NCI-H187 (cell line): Measurements from ENCODE around the gene TCEA2.
A peak's percentile ranks its signal among the peaks of the same experiment; 100 is the strongest.

Source experiments
- DNase-seq, 2 experiments: peaks; one replicate each; lab custom pipeline; 2025; lab: John Stamatoyannopoulos, UW

TCEA2 gene

GRCh38 chr20:64093013-64093503 lies 30.1 kb downstream of the TCEA2 start:
- no peak for DNase-seq

DNA sequence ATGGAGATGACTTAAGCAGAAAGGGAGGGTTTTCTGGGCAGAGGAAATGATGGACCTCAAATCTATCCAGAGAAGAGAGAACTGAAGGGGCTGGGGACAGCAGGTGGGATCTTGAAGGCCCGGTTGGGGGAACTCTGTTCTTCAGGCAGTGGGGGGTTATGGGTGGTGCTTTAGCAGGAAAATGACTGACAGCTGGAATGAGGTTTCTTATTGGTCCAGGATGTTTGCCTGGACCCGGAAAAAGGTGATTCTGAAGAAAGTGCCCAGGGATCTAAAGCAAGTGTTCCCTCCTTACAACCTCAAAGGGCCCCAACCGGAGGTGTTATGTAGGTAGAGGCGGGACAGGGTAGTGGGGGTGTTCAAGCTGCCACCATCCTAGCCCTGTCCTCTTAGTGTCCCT lies 32.5 kb downstream of the TCEA2 start:
- no peak for DNase-seq

- DNase-seq = no peak
Observed at GRCh38 chr20:64095927-64096326, 32.9 kb downstream of the TCEA2 start.

- no peak for DNase-seq
Observed at GRCh38 chr20:64096535-64096934, 33.5 kb downstream of the TCEA2 start.

- no peak for DNase-seq
Observed at GRCh38 chr20:64098471-64099013, 35.5 kb downstream of the TCEA2 start.

DNA sequence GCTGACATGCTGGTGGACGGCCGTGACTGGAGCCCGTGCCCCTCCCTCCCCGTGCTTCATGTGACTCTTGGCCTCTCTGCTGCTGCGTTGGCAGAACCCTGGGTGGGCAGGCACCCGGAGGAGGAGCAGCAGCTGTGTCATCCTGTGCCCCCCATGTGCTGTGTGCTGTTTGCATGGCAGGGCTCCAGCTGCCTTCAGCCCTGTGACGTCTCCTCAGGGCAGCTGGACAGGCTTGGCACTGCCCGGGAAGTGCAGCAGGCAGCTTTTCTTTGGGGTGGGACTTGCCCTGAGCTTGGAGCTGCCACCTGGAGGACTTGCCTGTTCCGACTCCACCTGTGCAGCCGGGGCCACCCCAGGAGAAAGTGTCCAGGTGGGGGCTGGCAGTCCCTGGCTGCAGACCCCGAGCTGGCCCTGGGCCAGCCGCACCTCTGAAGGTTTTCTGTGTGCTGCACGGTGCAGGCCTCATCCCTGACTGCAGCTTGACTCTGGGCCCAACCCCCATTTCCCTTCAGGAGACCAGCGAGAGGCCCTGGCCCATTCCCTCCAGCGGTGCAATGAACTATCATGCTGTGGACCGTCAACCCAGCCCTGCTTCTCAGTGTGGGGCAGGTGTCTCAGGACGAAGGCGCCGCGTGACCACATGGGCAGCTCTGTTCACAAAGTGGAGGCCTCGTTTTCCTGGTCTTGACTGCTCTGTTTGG lies 36.2 kb downstream of the TCEA2 start:
- no peak for DNase-seq

DNA sequence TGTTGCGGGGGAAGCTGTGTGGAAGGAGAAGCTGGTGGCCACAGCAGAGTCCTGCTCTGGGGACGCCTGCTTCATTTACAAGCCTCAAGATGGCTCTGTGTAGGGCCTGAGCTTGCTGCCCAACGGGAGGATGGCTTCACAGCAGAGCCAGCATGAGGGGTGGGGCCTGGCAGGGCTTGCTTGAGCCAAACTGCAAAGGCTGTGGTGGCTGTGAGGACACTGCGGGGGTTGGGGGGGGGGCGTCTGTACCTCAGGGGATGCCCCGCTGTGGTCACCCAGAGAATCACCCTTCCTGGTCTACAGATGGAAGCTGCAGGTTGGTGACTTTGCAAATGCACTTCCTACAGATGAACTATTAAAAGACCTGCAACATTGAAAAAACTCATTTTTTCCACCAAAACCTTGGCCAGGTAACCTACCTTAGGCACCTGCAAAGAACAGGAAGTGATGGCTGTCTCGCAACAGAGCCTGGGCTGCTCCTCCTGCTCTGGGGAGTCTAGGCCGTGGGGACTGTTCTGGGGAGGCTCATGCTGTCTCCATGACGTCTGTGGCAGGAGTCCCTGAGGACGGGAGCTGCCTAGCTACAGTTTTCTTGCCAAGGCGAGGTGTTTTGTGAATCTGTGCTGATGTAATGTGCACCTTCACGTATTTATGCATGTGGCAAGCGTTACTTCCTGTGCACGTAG lies 37.0 kb downstream of the TCEA2 start:
- no peak for DNase-seq

- no peak for DNase-seq
Observed at GRCh38 chr20:64100566-64100888, 37.5 kb downstream of the TCEA2 start.

DNA sequence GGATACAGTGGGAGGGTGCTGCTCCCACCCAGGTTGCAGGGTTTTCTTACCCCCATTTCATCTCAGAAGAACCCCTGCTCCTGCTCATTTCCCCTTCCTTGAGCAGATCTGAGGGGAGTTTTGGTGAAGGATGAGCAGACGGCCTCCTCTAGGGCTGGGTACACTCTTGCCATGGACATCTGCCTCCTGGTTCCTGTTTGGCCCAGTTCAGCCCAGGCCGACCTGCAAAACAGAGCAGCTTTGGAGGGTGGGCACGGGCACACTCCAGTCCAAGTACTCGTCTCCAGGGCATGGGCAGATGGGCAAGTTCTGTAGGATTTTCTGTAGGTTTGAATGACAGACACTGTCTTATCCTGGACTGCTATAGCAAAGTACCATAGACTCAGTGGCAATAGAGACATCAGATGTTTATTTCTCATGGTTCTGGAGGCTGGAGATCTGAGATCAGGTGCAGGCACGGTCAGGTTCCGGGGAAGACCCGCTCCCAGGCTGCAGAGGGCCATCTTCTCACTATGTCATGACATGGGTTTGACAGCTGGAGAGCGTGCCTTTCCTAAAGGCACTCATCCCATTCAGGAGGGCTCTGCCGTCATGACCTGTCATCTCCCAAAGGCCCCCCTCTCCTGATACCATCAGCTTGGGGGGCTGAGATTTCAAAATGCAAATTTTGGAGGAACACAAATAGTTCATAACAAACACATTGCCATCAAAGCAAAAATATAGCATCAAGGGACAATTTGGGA lies 38.1 kb downstream of the TCEA2 start:
- no peak for DNase-seq

DNA sequence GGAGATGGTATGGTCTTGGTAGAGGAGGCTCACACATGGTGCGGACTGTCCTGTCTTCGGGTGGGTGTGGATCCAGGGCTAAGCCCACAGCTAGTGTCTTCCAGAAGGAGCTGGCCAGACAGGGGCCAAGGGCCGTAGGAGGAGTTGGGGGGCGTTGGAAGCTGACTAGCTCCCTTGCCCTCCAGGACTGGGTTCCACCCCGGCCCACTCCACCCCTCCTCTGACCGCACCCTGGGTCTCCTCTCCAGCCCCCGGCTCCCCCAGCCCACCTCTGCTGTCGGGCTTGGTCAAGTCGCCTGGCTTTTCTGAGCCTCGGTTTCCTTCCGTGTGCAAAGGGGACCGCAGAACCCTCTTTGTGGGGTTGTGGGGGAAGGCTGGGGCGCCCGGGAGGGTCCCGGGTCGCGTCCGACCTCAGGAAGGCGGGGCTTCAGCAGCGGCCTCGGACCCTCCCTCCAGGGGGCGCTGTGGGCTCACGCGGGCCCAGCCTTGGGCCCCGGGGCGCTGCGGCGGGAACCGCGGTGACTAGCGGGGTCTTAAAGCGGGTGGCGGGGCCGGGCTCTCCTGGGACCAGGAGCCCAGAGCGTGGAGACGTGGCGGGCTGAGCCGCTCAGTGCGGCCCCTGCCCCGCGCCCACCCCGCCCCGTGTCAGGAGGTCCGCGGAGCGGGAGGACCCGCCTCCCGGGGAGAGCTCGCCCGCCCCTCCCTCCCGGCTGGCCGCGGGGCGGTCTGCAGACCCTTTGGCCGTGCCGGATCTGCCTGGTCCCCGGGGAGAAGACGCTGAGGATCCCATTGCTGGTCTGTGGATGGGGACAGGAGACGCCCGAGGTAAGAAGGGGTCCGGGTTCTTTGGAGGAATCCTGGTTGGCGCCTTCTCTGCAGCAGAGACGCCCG lies 39.0 kb downstream of the TCEA2 start:
- peak; percentile 47 to 55 for DNase-seq

DNA sequence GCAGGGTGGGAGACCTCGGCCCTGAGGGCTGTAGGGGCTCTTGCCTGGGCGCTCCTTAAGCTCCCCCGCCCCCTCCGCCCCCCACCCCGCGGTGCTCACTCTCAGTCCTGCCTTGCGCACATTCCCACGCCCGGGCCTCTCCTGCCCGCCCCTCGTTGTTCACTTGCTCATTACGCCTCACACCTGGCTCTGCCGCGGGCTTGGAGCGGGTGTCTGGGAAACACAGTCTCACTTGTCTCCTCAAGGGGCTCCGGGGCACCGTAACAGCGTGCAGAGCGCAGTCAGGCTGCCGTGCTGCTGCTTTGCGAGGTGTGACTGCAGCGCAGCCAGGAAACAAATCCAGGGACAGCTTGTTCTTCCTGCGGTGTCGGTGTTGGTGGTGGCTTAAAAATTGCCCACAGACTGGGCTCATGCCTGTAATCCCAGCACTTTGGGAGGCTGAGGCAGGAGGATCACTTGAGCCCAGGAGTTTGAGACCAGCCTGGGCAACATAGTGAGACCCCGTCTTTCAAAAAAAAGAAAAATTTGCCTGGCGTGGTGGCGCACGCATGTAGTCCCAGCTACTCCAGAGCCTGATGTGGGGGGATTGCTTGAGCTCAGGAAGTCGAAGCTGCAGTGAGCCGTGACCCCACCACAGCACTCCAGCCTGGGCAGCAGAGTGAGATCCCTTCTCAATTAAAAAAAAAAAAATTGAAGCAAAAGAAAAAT lies 39.8 kb downstream of the TCEA2 start:
- DNase-seq = peak; percentile 52 to 85

- DNase-seq = no peak
Observed at GRCh38 chr20:64103871-64104666, 41.1 kb downstream of the TCEA2 start.

GRCh38 chr20:64104667-64105451 lies 41.9 kb downstream of the TCEA2 start:
- no peak for DNase-seq

GRCh38 chr20:64105846-64106434 lies 42.9 kb downstream of the TCEA2 start:
- DNase-seq = no peak

DNA sequence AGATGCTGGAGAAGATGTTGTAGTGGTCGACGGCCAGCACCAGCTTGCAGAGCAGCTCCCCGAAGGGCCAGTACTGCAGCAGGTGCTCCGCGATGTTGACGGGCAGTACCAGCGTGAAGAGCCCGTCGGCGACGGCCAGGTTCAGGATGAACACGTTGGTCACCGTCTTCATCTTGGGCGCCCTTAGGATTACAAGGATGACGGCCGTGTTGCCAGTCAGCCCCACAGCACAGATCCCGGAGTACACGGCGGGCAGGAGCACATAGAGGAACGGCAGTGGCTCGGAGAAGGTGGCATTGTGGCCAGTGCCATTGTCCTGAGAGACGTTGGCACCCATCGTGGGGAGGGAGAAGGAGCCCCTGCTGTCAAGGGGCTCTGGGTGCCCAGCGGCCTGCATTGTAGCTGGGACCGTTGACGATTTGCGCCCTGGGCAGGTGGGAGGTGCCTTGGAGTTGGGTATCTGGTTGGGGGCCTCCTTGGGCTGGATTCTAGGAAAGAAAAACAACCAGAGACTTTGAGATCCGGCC lies 43.5 kb downstream of the TCEA2 start:
- DNase-seq = no peak

DNA sequence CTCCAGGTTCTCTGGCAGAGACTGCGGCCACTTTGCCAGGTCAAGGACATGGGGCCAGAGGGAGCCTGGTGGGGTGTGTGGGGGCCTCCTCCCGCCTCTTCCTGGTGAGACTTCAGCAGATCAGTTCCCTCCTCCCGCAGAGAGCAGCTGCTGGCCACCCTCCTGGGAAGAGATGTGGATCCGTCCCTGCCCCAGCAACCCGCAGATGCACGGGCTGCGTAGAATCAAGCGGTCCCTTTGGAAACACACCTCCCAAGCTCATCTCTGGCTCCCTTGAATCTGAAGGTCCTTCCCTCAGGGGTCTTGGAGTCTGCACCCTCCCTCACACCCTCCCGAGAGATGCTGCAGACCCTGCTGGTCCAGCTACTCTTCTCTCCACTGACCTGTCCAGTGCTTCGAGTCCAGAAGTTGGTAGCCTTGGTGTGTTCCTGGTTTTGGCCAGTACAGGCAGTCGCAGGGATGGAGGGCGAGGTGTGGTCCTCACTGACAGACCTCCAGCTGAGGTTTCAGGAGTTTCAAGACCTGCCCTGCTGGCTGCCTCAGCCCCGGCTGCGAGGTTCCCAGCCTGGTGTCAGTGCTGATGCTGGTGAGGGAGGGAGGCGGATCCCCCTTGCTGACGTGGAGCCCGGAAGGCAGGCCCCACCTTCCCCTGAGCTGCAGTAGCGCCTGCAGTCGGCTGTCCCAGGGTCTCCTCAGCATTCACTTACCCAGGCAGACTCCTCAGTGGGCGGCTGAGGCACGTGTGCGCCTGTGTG lies 44.2 kb downstream of the TCEA2 start, which contains the start of gene NPBWR2:
Gene NPBWR2 (minus strand): TSS at position 585 of the 755 bp plus-strand sequence. CDS start 734 bp downstream, outside the sequence.
- DNase-seq = no peak

- DNase-seq = no peak
Observed at GRCh38 chr20:64107736-64108457, 44.9 kb downstream of the TCEA2 start.
